ENCODE measurements around the gene THSD1. TPM values are rescaled to one million over a fixed set of nuclear protein-coding genes. Genes with fewer than 3 reads are reported as not detected.
"Not testable (repeated sequence)": the region's sequence is repeated elsewhere in the genome, so short reads cannot be mapped to it uniquely, and the experiment has no call there.

THSD1 gene
- total RNA-seq, 2 donors from 2014 or later: 5.5 to 8.0 TPM

- Histone ChIP-seq H3K36me3 (no peaks in the 10 kb centered on the region), H3K9me3 (no peaks in the 10 kb centered on the region), H3K4me1 (replicated peaks) (no peaks in the 10 kb centered on the region), H3K4me3 (no peak overlapping the region), H3K27me3 (replicated peaks; ENCODE audit: insufficient read depth) (no peaks in the 10 kb centered on the region), H3K27ac (no peak overlapping the region)
- intact Hi-C loops (cut with DNase I): no loop called here
- no peak for DNase-seq (ENCODE audit: low spot score)
- WGBS: 33% methylated on average over 4 of the region's 4 CpGs
- TF ChIP-seq POLR2A (IDR thresholded peaks at IDR 0.05) (no peak), POLR2AphosphoS5 (IDR thresholded peaks at IDR 0.05) (peak; percentile 32), CTCF (IDR thresholded peaks at IDR 0.05) (no peak)
Measured at GRCh38 chr13:52366291-52366690, 39.7 kb downstream of the THSD1 start.

- H3K4me3 ChIP-seq; DNase-seq (ENCODE audit: low spot score); H3K9me3 ChIP-seq; H3K27ac ChIP-seq; intact Hi-C loops (cut with DNase I); H3K27me3 ChIP-seq (replicated peaks; ENCODE audit: insufficient read depth); H3K36me3 ChIP-seq; H3K4me1 ChIP-seq (replicated peaks): not testable (repeated sequence)
- WGBS: 88% methylated on average over 4 of the region's 6 CpGs
Measured at GRCh38 chr13:52362169-52362887, 43.6 kb downstream of the THSD1 start.

GRCh38 chr13:52361225-52361624 lies 44.7 kb downstream of the THSD1 start:
- no peak for DNase-seq (ENCODE audit: low spot score)
- WGBS: 89% methylated on average over 4 of the region's 4 CpGs
- TF ChIP-seq POLR2AphosphoS5 (IDR thresholded peaks at IDR 0.05): no peak
- TF ChIP-seq POLR2A (IDR thresholded peaks at IDR 0.05): no peak
- TF ChIP-seq CTCF (IDR thresholded peaks at IDR 0.05): no peak
- H3K36me3 ChIP-seq: no peaks in the 10 kb centered on the region
- no peaks in the 10 kb centered on the region for H3K27me3 ChIP-seq (replicated peaks; ENCODE audit: insufficient read depth)
- no peaks in the 10 kb centered on the region for H3K4me1 ChIP-seq (replicated peaks)
- no peak overlapping the region for H3K4me3 ChIP-seq
- H3K27ac ChIP-seq: no peak overlapping the region
- H3K9me3 ChIP-seq: no peaks in the 10 kb centered on the region
- intact Hi-C loops (cut with DNase I): no loop called here

- Histone ChIP-seq H3K9me3 (no peaks in the 10 kb centered on the region), H3K27me3 (replicated peaks; ENCODE audit: insufficient read depth) (no peaks in the 10 kb centered on the region), H3K4me3 (no peak overlapping the region), H3K27ac (no peak overlapping the region), H3K36me3 (no peaks in the 10 kb centered on the region), H3K4me1 (replicated peaks) (no peaks in the 10 kb centered on the region)
- WGBS: 67% methylated on average over 4 of the region's 4 CpGs
- intact Hi-C loops (cut with DNase I): no loop called here
- no peak for TF ChIP-seq POLR2AphosphoS5 (IDR thresholded peaks at IDR 0.05)
- no peak for TF ChIP-seq CTCF (IDR thresholded peaks at IDR 0.05)
- TF ChIP-seq POLR2A (IDR thresholded peaks at IDR 0.05): no peak
- DNase-seq (ENCODE audit: low spot score): no peak
Measured at GRCh38 chr13:52359534-52359933, 46.4 kb downstream of the THSD1 start.

- no peaks in the 10 kb centered on the region for H3K9me3 ChIP-seq
- H3K4me1 ChIP-seq (replicated peaks): no peaks in the 10 kb centered on the region
- intact Hi-C loops (cut with DNase I): no loop called here
- no peaks in the 10 kb centered on the region for H3K27me3 ChIP-seq (replicated peaks; ENCODE audit: insufficient read depth)
- no peak overlapping the region for H3K27ac ChIP-seq
- no peaks in the 10 kb centered on the region for H3K36me3 ChIP-seq
- 81% methylated on average over 2 of the region's 2 CpGs for WGBS
- TF ChIP-seq CTCF (IDR thresholded peaks at IDR 0.05) (no peak), POLR2A (IDR thresholded peaks at IDR 0.05) (no peak), POLR2AphosphoS5 (IDR thresholded peaks at IDR 0.05) (no peak)
- no peak overlapping the region for H3K4me3 ChIP-seq
- DNase-seq (ENCODE audit: low spot score): no peak
Measured at GRCh38 chr13:52356327-52356726, 49.6 kb downstream of the THSD1 start.
